ENCODE data around the gene CETN3. TPM values are rescaled to one million over a fixed set of nuclear protein-coding genes. Genes with fewer than 3 reads are reported as not detected.
"Not testable (repeated sequence)": the region's sequence is repeated elsewhere in the genome, so short reads cannot be mapped to it uniquely, and the experiment has no call there.

CETN3 gene
- total RNA-seq, 1 experiment from 2014 or later: 28.5 TPM

GRCh38 chr5:90378752-90379151 is 30.8 kb downstream of the CETN3 start:
- no peak for DNase-seq
- H3K9ac ChIP-seq (ENCODE audit: low read length): no peak overlapping the region
- ChIA-PET CTCF (no interaction called here), POLR2A (ENCODE audit: unreplicated experiment) (no interaction called here)
- H3K27me3 ChIP-seq (ENCODE audit: low read length): no peaks in the 10 kb centered on the region
- H3K79me2 ChIP-seq (ENCODE audit: low read length): no peaks in the 10 kb centered on the region
- no peak overlapping the region for H3K4me2 ChIP-seq (ENCODE audit: low read length)
- no peak overlapping the region for H2AFZ ChIP-seq (ENCODE audit: low read length)
- H3K36me3 ChIP-seq (ENCODE audit: low read depth, low read length): no peaks in the 10 kb centered on the region
- no peaks in the 10 kb centered on the region for H3K9me2 ChIP-seq (replicated peaks; ENCODE audit: low read length)
- no peaks in the 10 kb centered on the region for H4K20me1 ChIP-seq (ENCODE audit: low read length)
- intact Hi-C loops (cut with micrococcal nuclease): no loop called here
- H3K4me1 ChIP-seq (ENCODE audit: insufficient read depth, low read length): peaks cover 13% of the 10 kb centered on the region
- BruUV-seq (replicated peaks): no TSS peak
- H3K27ac ChIP-seq (ENCODE audit: low read length): no peak overlapping the region
- no peak for ATAC-seq
- H3K4me3 ChIP-seq (ENCODE audit: low read length): no peak overlapping the region
- H3F3A ChIP-seq (ENCODE audit: low read length, unreplicated experiment): no peaks in the 10 kb centered on the region
- TF ChIP-seq EZH2 (IDR thresholded peaks at IDR 0.05; ENCODE audit: low read length, unreplicated experiment): no peak
- no peaks in the 10 kb centered on the region for H3K9me3 ChIP-seq (ENCODE audit: low read length)

GRCh38 chr5:90371269-90371668 is 38.3 kb downstream of the CETN3 start:
- H3K79me2 ChIP-seq (ENCODE audit: low read length); H3K4me2 ChIP-seq (ENCODE audit: low read length); H3K27me3 ChIP-seq (ENCODE audit: low read length); POLR2A ChIA-PET (ENCODE audit: unreplicated experiment); H3K4me3 ChIP-seq (ENCODE audit: low read length); H3K9me3 ChIP-seq (ENCODE audit: low read length); CTCF ChIA-PET; DNase-seq; H3K9ac ChIP-seq (ENCODE audit: low read length); intact Hi-C loops (cut with micrococcal nuclease); H3K27ac ChIP-seq (ENCODE audit: low read length); H4K20me1 ChIP-seq (ENCODE audit: low read length); ATAC-seq; H3F3A ChIP-seq (ENCODE audit: low read length, unreplicated experiment); H3K9me2 ChIP-seq (replicated peaks; ENCODE audit: low read length); H3K36me3 ChIP-seq (ENCODE audit: low read depth, low read length); H2AFZ ChIP-seq (ENCODE audit: low read length); H3K4me1 ChIP-seq (ENCODE audit: insufficient read depth, low read length); BruUV-seq (replicated peaks): not testable (repeated sequence)

DNA sequence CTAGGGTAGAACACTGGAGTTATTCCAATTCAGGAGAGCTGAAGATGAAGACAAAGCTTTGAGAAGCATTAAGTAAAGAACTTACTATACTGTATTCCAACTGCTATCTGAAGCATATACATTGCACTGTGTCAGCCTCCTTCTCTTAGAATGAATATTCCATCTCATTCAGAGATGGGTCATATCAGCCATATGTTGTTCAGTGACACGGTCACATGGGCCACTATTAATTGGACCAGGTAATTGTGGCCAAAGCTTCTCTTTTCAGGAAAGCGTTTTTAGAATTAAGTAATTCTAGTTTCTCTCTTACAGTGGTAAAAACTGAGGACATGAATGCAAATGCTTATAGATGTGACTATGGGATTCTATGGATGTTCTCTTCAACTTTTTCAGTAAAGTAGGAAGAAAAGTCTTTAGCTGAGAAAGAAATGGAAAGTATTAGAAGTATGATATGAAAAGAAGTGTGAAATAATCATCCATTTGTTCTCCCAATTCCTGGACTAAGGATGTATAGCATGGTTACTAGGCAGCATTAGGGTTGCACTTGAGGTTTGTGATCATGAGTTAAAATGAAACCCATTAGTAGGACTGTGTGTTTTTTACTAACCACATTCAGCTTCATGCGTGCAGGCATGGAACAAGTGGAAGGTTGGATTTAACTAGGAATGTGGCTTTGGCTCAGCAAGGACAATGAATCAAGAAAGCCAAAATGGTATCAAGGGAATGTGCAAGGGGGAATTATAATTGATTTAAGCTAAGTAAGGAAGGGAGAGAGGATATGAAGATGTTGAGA is 40.9 kb downstream of the CETN3 start:
- Histone ChIP-seq H3K4me2 (ENCODE audit: low read length) (no peak overlapping the region), H3K9me3 (ENCODE audit: low read length) (no peaks in the 10 kb centered on the region), H3K79me2 (ENCODE audit: low read length) (no peaks in the 10 kb centered on the region), H3K9ac (ENCODE audit: low read length) (no peak overlapping the region), H2AFZ (ENCODE audit: low read length) (no peak overlapping the region), H3K27ac (ENCODE audit: low read length) (no peak overlapping the region), H3K27me3 (ENCODE audit: low read length) (no peaks in the 10 kb centered on the region), H3K36me3 (ENCODE audit: low read depth, low read length) (no peaks in the 10 kb centered on the region), H3F3A (ENCODE audit: low read length, unreplicated experiment) (no peaks in the 10 kb centered on the region), H3K4me3 (ENCODE audit: low read length) (no peak overlapping the region), H4K20me1 (ENCODE audit: low read length) (no peaks in the 10 kb centered on the region), H3K9me2 (replicated peaks; ENCODE audit: low read length) (no peaks in the 10 kb centered on the region), H3K4me1 (ENCODE audit: insufficient read depth, low read length) (no peaks in the 10 kb centered on the region)
- ATAC-seq (peak; percentile 55), DNase-seq (no peak)
- BruUV-seq (replicated peaks): no TSS peak
- POLR2A ChIA-PET (ENCODE audit: unreplicated experiment): interaction anchor here (0.6 kb wide), 1 partner anchor 41 kb away, joined by 3 read pairs; the partner anchor contains the start of gene CETN3
- CTCF ChIA-PET: no interaction called here
- intact Hi-C loops (cut with micrococcal nuclease): no loop called here
- TF ChIP-seq, protein P1, sequence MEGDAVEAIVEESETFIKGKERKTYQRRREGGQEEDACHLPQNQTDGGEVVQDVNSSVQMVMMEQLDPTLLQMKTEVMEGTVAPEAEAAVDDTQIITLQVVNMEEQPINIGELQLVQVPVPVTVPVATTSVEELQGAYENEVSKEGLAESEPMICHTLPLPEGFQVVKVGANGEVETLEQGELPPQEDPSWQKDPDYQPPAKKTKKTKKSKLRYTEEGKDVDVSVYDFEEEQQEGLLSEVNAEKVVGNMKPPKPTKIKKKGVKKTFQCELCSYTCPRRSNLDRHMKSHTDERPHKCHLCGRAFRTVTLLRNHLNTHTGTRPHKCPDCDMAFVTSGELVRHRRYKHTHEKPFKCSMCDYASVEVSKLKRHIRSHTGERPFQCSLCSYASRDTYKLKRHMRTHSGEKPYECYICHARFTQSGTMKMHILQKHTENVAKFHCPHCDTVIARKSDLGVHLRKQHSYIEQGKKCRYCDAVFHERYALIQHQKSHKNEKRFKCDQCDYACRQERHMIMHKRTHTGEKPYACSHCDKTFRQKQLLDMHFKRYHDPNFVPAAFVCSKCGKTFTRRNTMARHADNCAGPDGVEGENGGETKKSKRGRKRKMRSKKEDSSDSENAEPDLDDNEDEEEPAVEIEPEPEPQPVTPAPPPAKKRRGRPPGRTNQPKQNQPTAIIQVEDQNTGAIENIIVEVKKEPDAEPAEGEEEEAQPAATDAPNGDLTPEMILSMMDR (conservative IDR thresholded peaks at IDR 0.05; ENCODE audit: low read depth, low read length): no peak
- TF ChIP-seq EZH2phosphoT487 (IDR thresholded peaks at IDR 0.05; ENCODE audit: borderline replicate concordance, low read length) (no peak), EZH2 (IDR thresholded peaks at IDR 0.05; ENCODE audit: low read length, unreplicated experiment) (no peak)

Measured in PC-3 (cell line).